ENCODE measurements around the gene TGM4. TPM values are rescaled to one million over a fixed set of nuclear protein-coding genes. Genes with fewer than 3 reads are reported as not detected.

Gene TGM4
- total RNA-seq, result under 1 TPM in 2 of 4 donors, not detected in 2; 0.30 to 0.56 TPM

GRCh38 chr3:44874308-44874707 is at the start of gene TGM4:
Gene TGM4, plus strand, starts transcription at chr3:44874608. Its CDS starts 71 bp downstream, at chr3:44874679.
- Histone ChIP-seq H3K4me3 (no peak within 1 kb of the TSS), H3K4me1 (no peaks in the 10 kb centered on the region), H3K9me3 (no peaks in the 10 kb centered on the region), H3K27ac (no peak within 1 kb of the TSS), H3K36me3 (no peaks in the 10 kb centered on the region), H3K27me3 (no peaks in the 10 kb centered on the region)
- no peak for DNase-seq (ENCODE audit: low spot score in 2 of 2)
- WGBS, result 87% methylated on average over 5 of the region's 5 CpGs
- TF ChIP-seq CTCF (IDR thresholded peaks at IDR 0.05), result no peak
- TF ChIP-seq POLR2A (IDR thresholded peaks at IDR 0.05), result no peak
- no peak for TF ChIP-seq EP300 (IDR thresholded peaks at IDR 0.05)
- no peak for TF ChIP-seq POLR2AphosphoS5 (IDR thresholded peaks at IDR 0.05)

GRCh38 chr3:44825264-44825925 is 49.0 kb upstream of the TGM4 start:
- Histone ChIP-seq H3K9me3 (no peaks in the 10 kb centered on the region), H3K4me3 (no peak overlapping the region), H3K4me1 (no peaks in the 10 kb centered on the region), H3K27ac (no peak overlapping the region), H3K27me3 (no peaks in the 10 kb centered on the region), H3K36me3 (no peaks in the 10 kb centered on the region)
- TF ChIP-seq POLR2AphosphoS5 (IDR thresholded peaks at IDR 0.05), result no peak
- no peak for TF ChIP-seq EP300 (IDR thresholded peaks at IDR 0.05)
- TF ChIP-seq POLR2A (IDR thresholded peaks at IDR 0.05), result no peak
- TF ChIP-seq CTCF (IDR thresholded peaks at IDR 0.05), result no peak
- 86% methylated on average over 2 of the region's 2 CpGs for WGBS
- no peak for DNase-seq (ENCODE audit: low spot score in 2 of 2)

- WGBS, result 93% methylated on average over 3 of the region's 3 CpGs
- no peaks in the 10 kb centered on the region for H3K9me3 ChIP-seq
- no peaks in the 10 kb centered on the region for H3K36me3 ChIP-seq
- no peak overlapping the region for H3K27ac ChIP-seq
- H3K4me3 ChIP-seq, result no peak overlapping the region
- DNase-seq (ENCODE audit: low spot score in 2 of 2), result no peak
- no peaks in the 10 kb centered on the region for H3K27me3 ChIP-seq
- TF ChIP-seq CTCF (IDR thresholded peaks at IDR 0.05) (no peak), POLR2A (IDR thresholded peaks at IDR 0.05) (no peak), POLR2AphosphoS5 (IDR thresholded peaks at IDR 0.05) (no peak), EP300 (IDR thresholded peaks at IDR 0.05) (no peak)
- no peaks in the 10 kb centered on the region for H3K4me1 ChIP-seq
Observed at GRCh38 chr3:44827196-44827595, 47.2 kb upstream of the TGM4 start.

- H3K4me1 ChIP-seq, result no peaks in the 10 kb centered on the region
- H3K9me3 ChIP-seq, result no peaks in the 10 kb centered on the region
- no peak for DNase-seq (ENCODE audit: low spot score in 2 of 2)
- no peak overlapping the region for H3K4me3 ChIP-seq
- no peak overlapping the region for H3K27ac ChIP-seq
- H3K27me3 ChIP-seq, result no peaks in the 10 kb centered on the region
- WGBS, result 97% methylated on average over 5 of the region's 5 CpGs
- no peaks in the 10 kb centered on the region for H3K36me3 ChIP-seq
- TF ChIP-seq POLR2AphosphoS5 (IDR thresholded peaks at IDR 0.05), result no peak
- TF ChIP-seq EP300 (IDR thresholded peaks at IDR 0.05), result no peak
- no peak for TF ChIP-seq CTCF (IDR thresholded peaks at IDR 0.05)
- no peak for TF ChIP-seq POLR2A (IDR thresholded peaks at IDR 0.05)
Observed at GRCh38 chr3:44831232-44831631, 43.2 kb upstream of the TGM4 start.

GRCh38 chr3:44832032-44832431 is 42.4 kb upstream of the TGM4 start:
- H3K4me1 ChIP-seq, result no peaks in the 10 kb centered on the region
- no peak for DNase-seq (ENCODE audit: low spot score in 2 of 2)
- H3K27ac ChIP-seq, result no peak overlapping the region
- no peaks in the 10 kb centered on the region for H3K36me3 ChIP-seq
- H3K4me3 ChIP-seq, result no peak overlapping the region
- H3K9me3 ChIP-seq, result no peaks in the 10 kb centered on the region
- TF ChIP-seq POLR2AphosphoS5 (IDR thresholded peaks at IDR 0.05) (no peak), EP300 (IDR thresholded peaks at IDR 0.05) (no peak), CTCF (IDR thresholded peaks at IDR 0.05) (no peak), POLR2A (IDR thresholded peaks at IDR 0.05) (no peak)
- no peaks in the 10 kb centered on the region for H3K27me3 ChIP-seq
- WGBS, result 95% methylated on average over 1 of the region's 1 CpG

Measured in suprapubic skin (tissue), 4 donors.